HG03575 (cell line): ENCODE data around the gene UNC93B1.

Experiments used
- ATAC-seq: cut with Tn5 transposase; IDR thresholded peaks from one replicate; pipeline ENCODE4 v1.9.1; 2021; ENCODE audit not compliant: unreplicated experiment, insufficient number of reproducible peaks, low FRiP score; ENCODE audit errors: extremely low read depth

Gene UNC93B1

GRCh38 chr11:68040957-68041591 lies 37.2 kb upstream of the UNC93B1 start:
- no peak for ATAC-seq

- ATAC-seq = no peak
Measured at GRCh38 chr11:68040101-68040956, 36.4 kb upstream of the UNC93B1 start.

- ATAC-seq = no peak
Measured at GRCh38 chr11:68039526-68040086, 35.7 kb upstream of the UNC93B1 start.

GRCh38 chr11:68038718-68039525 lies 35.0 kb upstream of the UNC93B1 start, which contains the start of gene TCIRG1:
TCIRG1 (plus strand) TSS chr11:68039025; CDS start chr11:68041272, 2,247 bp downstream.
- ATAC-seq = no peak

GRCh38 chr11:68038226-68038717 lies 34.4 kb upstream of the UNC93B1 start:
- no peak for ATAC-seq

- ATAC-seq = no peak
Measured at GRCh38 chr11:68037411-68038225, 33.7 kb upstream of the UNC93B1 start.

GRCh38 chr11:68036717-68037239 lies 32.9 kb upstream of the UNC93B1 start:
- no peak for ATAC-seq

GRCh38 chr11:68036141-68036716 lies 32.3 kb upstream of the UNC93B1 start:
- no peak for ATAC-seq

GRCh38 chr11:68035266-68035876 lies 31.5 kb upstream of the UNC93B1 start:
- no peak for ATAC-seq

GRCh38 chr11:68033708-68034045 lies 29.8 kb upstream of the UNC93B1 start:
- ATAC-seq = no peak

GRCh38 chr11:68032997-68033707 lies 29.3 kb upstream of the UNC93B1 start:
- no peak for ATAC-seq

- no peak for ATAC-seq
Measured at GRCh38 chr11:68032003-68032402, 28.1 kb upstream of the UNC93B1 start.

- ATAC-seq = no peak
Measured at GRCh38 chr11:68031144-68031464, 27.2 kb upstream of the UNC93B1 start.

GRCh38 chr11:68030318-68031143 lies 26.6 kb upstream of the UNC93B1 start, which contains the start of gene NDUFS8:
NDUFS8 (plus strand) TSS chr11:68030681; CDS start chr11:68032152, 1,471 bp downstream.
- ATAC-seq = peak; percentile 77

GRCh38 chr11:68028802-68029545 lies 25.1 kb upstream of the UNC93B1 start:
- ATAC-seq = no peak
